Measurements from ENCODE around the gene ADAD2.

DNA sequence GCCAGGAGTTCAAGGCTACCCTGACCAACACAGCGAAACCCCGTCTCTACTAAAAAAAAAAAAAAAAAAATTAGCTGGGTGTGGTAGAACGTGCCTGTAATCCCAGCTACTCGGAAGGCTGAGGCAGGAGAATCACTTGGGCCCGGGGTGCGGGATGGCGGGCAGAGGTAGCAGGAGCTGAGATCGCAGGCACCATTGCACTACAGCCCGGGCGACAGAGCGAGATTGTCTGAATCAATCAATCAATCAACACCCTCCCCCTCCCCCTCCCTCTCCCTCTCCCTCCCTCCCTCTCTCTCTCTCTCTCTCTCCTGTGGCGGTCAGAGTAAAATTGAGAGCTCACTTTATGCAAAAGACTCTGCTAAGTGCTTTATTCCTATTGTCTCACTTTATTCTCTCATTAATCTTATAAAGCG is 47.2 kb upstream of the ADAD2 start:
- TF ChIP-seq, protein P1, sequence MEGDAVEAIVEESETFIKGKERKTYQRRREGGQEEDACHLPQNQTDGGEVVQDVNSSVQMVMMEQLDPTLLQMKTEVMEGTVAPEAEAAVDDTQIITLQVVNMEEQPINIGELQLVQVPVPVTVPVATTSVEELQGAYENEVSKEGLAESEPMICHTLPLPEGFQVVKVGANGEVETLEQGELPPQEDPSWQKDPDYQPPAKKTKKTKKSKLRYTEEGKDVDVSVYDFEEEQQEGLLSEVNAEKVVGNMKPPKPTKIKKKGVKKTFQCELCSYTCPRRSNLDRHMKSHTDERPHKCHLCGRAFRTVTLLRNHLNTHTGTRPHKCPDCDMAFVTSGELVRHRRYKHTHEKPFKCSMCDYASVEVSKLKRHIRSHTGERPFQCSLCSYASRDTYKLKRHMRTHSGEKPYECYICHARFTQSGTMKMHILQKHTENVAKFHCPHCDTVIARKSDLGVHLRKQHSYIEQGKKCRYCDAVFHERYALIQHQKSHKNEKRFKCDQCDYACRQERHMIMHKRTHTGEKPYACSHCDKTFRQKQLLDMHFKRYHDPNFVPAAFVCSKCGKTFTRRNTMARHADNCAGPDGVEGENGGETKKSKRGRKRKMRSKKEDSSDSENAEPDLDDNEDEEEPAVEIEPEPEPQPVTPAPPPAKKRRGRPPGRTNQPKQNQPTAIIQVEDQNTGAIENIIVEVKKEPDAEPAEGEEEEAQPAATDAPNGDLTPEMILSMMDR (IDR thresholded peaks at IDR 0.05), result no peak
- no peak for TF ChIP-seq POLR2A (IDR thresholded peaks at IDR 0.05)
